ENCODE data around the gene OR4C3.
"Not testable (repeated sequence)": the region's sequence is repeated elsewhere in the genome, so short reads cannot be mapped to it uniquely, and the experiment has no call there.

Gene OR4C3

DNA sequence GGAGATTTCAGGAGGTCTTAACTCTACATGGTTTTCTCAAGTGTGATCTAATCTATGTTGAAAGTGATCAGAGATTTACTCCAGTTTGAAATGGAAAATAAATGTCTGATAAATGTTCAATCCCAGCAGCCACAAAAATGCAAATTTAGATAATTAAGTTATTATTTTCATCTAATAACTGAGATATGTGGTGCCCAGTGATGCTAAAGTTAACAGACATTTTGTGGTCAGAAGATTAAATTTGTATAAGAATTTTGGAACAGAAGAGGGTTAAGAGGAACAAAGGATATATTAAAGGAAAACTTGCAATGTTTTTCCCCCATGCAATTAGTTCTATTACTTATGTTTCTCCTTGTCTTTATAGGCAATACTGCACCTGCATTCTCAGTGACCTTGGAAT is at the start of gene OR4C3:
TSS of gene OR4C3 (plus strand) at position 301 of the 400 bp plus-strand sequence. CDS start 102 bp downstream, outside the sequence.
- not testable (repeated sequence) for DNase-seq

DNA sequence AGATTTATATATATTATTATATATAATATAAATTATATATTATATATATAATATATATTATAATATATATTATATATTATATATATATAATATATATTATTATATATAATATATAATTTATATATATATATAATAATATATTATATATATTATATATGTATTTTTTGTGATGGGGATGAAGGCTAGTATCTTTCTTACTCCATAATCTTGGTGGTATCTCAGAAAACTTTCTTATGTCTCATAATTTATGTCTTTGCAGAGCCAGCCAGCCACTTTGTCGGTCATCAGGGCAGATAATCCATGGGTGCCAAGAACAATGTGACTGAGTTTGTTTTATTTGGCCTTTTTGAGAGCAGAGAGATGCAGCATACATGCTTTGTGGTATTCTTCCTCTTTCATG is 18.8 kb upstream of the OR4C3 start, which contains the start of gene OR4S1:
TSS of gene OR4S1 (plus strand) at position 301 of the 400 bp plus-strand sequence. CDS start at position 301, 0 bp downstream.
- DNase-seq = no peak

GRCh38 chr11:48307760-48308386 is 16.8 kb upstream of the OR4C3 start:
- peak; percentile 85 for DNase-seq

- DNase-seq = not testable (repeated sequence)
Observed at GRCh38 chr11:48313590-48313989, 11.1 kb upstream of the OR4C3 start.

GRCh38 chr11:48319813-48320212 is 4.9 kb upstream of the OR4C3 start:
- not testable (repeated sequence) for DNase-seq

DNA sequence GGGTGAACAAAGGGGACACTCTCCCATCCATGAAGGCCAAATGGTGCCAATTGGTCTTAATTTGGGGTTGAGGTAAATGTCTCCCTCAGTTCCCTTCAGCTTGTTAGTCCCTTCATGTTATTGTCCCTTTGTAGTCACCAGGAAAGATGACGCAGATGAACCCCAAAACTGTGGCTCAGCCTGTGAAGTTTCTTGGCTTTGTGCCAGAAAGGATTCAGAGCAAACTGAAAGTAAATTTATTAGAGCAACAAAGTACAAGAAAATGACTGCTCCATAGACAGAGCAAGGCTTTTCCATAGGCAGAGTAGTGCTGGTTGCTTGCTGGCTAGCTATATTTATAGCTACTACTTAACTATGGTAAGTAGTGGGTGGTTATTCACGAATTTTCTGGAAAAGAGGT is 16.7 kb downstream of the OR4C3 start:
- no peak for DNase-seq

- not testable (repeated sequence) for DNase-seq
Observed at GRCh38 chr11:48342505-48342904, 17.8 kb downstream of the OR4C3 start.

DNA sequence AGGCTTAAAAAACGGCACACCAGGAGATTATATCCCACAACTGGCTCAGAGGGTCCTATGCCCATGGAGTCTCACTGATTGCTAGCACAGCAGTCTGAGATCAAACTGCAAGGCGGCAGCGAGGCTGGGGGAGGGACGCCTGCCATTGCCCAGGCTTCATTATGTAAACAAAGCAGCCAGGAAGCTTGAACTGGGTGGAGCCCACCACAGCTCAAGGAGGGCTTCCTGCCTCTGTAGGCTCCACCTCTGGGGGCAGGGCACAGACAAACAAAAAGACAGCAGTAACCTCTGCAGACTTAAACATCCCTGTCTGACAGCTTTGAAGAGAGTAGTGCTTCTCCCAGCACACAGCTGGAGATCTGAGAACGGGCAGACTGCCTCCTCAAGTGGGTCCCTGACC is 21.6 kb downstream of the OR4C3 start:
- DNase-seq = not testable (repeated sequence)

DNA sequence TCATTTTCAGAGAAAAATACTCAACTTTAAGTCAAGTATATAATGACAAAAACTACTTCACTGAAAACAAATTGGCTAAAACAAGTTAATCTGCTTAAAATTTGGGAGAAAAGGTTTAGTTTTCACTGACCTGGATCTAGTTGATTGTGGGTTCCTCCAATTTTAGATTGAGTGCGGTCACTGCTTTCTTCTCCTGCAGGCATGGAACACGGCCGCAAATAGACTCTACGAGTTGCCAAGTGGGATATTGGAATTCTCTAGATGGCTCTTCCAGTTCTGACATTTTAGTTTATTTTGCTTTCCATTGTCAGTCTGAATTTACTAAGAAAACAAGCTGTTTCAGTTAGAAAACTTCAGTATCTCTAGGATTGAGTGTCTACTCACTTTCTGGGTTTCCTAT is 29.3 kb downstream of the OR4C3 start:
- DNase-seq = no peak

DNA sequence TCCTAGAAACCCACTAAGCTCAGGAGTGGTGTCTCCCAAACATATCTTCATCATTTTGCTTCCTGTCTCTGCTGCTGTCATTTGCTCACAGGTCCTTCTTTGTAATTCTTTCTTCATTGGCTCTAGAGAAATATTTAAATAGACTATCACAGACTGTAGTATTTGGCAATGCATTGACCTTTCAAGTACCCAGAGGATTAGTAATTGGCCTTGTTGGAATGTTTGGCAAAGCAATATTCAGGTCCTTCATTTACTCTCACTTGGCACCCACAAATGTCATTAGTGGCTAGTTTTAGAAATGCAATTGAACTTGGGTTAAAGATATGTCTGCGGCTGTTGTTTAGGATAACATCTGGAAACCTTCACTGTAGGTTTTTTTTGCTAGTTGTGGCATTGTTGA is 30.0 kb downstream of the OR4C3 start:
- no peak for DNase-seq

- DNase-seq = peak; percentile 42
Observed at GRCh38 chr11:48361289-48361688, 36.6 kb downstream of the OR4C3 start.

DNA sequence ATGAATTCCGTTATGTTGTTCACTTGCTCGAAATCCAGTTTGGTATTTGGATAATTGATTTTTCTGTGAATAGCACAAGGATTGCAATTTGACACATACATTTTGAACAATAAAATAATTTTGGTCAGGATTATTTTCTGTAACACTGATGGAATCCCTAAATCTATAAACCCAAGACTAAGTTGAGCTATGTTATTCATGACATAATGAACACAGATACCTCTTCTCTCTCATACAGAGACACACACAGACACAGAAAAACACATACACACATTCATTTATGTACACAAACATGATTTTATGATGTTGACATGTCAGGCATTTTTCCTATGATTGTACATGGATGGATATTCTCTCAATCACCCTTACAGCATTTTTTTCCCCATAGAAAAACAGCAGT is 41.6 kb downstream of the OR4C3 start, which contains the start of gene OR4C5:
TSS of gene OR4C5 (minus strand) at position 101 of the 400 bp plus-strand sequence. CDS start at position 101, 0 bp downstream.
- DNase-seq = no peak

Data from OCI-M1 (cell line).